HG03045 (cell line): ENCODE results near the gene MCTP1.
"Not testable (repeated sequence)": the region's sequence is repeated elsewhere in the genome, so short reads cannot be mapped to it uniquely, and the experiment has no call there.

Source experiments
- ATAC-seq: cut with Tn5 transposase; IDR thresholded peaks from one replicate; pipeline ENCODE4 v1.9.1; 2021; ENCODE audit warnings: mild to moderate bottlenecking, moderate library complexity; ENCODE audit not compliant: unreplicated experiment

The MCTP1 gene

DNA sequence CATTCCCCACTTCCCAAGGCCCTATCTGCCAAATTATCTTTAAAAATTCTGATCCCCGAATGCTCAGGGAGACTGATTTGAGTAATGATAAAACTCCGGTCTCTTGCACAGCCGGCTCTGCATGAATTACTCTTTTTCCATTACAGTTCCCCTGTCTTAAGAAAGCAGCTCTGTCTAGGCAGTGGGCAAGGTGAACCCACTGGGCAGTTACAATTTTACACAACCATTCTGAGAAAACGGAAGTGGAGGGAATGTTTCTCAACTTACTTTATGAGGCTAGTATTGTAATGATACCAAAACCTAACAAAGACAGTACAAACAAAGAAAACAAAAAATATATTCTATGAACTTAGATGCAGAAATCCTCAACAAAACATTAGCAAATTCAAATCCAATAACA lies 100.0 kb downstream of the MCTP1 start:
- ATAC-seq = no peak

DNA sequence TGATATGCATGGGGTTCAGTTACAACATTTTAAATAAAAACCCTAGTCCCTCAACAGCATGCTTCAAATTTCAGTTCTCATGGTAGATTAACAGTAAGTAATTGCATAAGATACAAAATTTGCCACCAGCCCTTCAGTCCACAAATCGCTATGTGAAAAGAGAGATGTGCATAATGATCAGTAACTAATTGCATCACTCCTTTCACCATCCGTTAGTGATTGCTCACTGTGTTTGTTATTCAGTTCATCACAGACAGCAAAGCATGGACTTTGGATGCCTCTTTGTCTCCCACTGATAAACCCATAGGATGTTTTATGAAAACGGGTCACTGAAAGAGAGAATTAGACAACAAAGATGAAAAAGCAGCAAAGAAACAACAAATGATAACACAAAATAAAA lies 103.2 kb downstream of the MCTP1 start:
- no peak for ATAC-seq

DNA sequence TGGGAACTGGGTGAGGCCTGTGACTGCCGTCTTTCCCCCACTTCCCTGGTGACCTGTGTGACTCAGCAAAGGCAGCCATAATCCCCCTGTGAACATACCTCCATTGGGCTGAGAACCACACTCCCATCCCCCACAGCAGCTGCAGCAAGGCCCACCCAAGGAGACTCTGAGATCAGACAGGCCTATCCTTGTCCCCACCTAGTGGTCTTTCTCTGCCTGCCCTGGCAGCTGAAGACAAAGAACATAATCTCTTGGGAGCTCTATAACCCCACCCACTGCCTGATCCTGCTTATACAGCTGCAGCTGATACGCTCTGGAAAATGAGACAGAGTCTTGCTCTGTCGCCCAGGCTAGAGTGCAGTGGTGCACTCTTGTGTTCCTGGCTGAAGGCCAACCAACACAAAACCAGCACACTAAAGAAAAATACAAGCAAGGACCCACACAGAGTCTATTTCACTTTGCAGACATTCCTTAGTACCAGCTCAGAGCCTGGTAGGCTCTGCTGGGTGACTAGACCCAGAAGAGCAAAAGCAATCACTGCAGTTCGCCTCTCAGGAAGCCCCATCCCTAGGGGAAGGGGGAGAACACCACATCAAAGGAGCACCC lies 106.7 kb downstream of the MCTP1 start:
- ATAC-seq = no peak

DNA sequence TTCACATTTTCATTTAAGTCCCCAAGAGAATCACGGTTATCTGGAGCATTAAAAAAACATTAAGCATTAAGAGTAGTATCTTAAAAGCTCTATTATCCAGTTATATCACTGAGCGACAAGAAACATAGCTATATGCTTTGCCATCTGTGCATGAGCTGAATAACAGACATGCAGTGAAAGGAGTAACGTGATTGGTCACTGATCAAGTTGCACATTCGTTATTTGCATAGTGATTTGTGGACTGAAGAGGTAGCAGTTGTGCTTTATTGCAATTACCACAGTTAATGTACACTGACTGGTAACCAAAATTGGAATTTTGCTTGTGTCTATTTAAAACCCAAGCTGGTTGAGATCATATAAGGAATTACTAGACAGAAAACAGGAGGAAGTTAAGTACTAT lies 107.4 kb downstream of the MCTP1 start:
- no peak for ATAC-seq

DNA sequence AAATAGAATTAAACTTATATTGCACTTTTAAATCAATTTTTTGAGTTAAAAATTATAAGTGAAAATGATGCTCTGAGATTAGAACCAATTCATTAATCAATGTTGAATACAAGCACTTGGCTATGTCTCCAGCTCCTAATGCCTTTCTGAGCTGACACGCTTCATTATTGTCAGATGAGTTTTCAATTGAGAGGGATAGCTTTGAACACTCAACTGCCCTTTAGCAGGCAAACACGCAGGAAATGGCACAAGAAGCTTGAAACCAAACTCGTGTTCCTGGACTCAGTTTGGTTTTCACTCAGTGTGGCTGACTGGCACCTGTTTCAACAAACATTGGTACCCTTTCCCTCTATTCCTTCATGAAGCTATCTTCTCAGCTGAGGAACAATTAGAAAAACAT lies 109.8 kb downstream of the MCTP1 start:
- ATAC-seq = no peak

DNA sequence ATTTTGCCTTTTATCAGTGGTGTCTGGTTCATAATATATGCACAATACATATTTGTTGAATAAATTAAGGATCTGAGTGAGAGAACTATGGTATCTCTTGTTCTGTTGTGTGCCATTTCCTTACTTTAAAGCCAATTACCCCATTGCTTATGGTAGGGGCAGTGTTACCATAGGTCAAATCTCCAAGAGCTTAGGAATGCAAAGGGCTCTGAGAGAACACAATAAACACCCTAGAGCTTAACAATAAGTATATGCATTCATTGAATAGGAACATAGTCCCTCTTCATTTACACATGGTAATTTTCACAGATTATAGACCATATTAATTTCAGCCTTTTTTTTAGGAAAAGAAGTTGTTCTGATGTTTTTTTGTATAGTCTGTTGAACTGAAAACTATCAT lies 112.2 kb downstream of the MCTP1 start:
- no peak for ATAC-seq

DNA sequence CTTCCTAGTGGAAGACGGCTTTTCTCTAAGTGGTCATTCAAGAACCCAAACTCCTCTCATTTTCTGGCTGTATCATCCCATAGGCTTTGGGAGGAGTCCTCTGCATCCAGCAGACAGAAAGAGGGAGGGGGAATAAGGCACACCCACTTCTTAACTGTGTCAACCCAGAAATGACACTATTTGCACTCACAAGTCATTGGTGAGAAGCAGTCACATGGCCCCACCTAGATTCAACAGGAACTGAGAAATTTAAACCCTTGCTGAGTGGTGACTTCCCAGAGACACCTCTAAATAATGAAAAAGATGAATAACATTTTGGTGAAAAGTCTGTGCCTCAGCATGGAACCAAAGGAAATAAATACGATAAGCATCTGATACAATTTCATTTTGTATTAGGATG lies 120.0 kb downstream of the MCTP1 start:
- no peak for ATAC-seq

DNA sequence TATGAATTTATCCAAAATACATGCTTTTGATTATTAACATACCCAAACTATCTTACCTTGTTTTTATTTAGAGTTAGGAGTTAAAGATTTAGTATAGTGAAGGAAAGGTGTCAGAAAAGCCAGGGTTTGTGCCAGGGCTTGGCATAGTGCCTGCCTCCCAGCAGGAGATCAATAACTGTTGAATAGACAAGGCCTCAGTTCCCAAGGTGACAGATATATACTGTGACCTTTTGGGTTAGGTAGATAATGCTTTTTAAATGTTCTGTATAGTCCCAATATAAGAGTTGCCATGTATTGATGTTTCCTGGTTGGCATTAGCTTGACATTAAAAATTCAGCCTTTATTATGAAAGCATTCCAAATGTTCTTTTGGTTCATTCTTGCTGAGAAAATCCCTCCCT lies 121.8 kb downstream of the MCTP1 start:
- ATAC-seq = no peak

DNA sequence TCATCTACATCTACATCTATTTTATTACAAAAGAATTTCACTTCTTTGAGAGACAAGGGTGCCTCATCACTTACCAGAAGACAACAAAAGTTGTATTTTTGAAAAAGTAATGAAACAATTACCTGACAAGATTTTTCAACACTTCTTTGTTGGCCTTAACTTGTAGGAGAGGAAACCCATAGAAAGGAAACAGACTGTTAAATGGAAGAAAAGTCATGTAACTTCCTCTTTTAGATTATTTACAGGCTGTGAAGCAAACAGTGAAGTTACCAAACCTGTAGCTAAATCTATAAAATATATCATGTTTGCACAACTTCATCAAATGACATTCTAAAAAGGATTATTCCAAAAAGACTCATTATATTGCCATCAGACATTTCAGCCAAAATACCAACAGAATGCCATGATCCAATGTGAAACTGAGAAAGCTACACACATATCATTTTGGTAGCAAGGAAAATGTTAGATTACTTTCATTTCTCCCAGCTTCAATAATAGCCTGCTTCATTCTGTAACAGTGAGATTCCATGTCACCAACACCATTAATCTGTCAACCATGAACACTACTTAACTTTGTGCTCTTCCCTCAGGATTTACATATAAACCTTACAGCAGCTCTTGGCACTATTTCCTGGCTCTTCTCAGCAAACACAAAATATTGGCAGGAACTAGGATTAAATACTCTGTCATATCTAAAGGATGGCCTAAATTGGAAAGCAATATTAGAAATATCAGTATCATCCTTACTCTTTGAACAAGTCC lies 122.5 kb downstream of the MCTP1 start:
- no peak for ATAC-seq

DNA sequence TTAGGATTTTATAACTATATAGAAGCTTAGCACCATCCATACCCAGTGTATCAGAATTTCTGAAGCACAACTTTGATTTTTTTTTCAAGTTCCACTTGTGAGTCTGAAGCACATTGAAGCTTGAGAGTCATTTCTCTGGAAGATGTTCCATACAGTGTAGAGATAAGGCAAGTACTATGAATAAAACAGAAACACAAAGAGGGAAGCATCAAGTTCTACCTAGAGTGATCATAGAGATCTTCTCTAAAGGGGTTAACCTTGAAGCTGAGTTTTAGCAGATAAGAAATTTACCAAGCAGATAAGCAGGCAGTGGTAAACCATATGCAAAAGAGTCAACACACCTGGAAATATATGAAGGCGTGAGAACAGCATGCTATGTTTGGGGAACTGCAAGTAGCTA lies 125.3 kb downstream of the MCTP1 start:
- no peak for ATAC-seq

DNA sequence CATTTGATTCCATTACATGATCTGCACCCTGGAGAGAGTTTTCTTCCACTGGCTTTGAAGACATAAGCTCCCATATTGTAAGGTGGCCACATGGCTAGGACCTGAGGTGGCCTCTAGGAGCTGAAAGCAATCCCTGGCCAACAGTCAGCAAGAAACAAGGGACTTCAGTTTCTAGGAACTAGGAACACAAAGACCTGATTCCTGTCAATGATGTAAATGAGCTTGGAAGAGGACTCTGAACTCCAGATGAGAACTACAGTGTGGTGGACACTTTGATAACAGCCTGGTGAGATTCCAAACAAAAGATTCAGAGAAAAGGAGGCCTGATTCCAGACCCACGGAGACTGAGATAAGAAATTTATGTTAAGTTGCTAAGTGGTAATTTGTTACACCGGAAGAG lies 129.0 kb downstream of the MCTP1 start:
- ATAC-seq = no peak

DNA sequence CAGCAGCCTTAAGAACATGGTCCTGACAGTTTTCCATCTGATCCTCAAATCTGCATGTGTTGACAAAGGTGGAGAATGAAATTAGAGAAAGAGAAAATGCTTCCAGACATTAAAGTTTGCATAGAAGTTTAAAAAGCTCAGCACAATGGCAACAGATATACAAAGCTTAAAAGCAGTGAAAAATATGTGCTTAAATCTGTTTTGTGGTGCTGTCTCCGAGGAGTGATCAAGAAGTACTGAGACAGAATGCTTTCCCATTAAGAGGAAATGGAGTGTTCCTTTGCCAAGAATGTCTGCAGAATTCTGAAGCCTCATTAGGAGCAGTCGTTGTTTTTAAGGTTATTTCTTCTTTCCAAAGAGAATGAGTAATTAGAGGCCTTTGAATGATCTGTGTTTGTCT lies 131.4 kb downstream of the MCTP1 start:
- no peak for ATAC-seq

DNA sequence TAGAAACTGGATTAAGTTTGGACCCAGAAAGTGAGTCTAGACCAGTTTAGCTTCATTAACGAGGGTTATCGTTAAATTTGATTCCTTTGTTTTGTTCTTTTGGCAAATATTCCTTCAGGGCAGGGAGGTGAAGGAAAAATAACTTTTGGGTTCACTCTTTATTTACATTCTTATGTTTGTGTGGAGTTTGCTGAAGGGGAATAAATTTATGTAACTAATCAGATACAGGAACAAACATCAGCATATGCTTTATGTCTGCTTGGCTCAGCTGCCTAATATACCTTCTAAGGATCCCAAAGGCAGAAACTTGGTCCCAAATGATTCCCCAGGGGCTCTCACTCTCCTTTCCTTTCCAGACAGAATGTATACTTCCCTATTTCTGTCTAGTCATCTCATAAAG lies 132.4 kb downstream of the MCTP1 start:
- ATAC-seq = no peak

DNA sequence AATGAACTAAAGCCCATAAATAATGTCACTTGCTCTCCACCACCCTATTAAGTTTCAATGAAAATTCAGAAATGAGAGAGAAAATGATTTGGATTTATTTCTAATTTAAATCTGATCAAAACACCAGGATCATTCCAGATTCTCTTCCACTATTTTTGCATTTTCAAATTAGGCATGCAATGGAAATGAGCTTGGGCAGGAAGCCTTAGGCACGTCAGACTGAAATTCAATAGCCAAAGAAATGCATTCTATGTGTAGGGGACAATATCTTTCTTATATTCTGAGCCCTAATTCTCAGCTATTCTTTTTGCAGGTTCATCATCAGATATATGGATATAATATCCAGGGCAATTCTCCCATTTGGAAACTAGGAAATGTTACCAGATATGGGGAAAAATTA lies 132.8 kb downstream of the MCTP1 start:
- no peak for ATAC-seq

DNA sequence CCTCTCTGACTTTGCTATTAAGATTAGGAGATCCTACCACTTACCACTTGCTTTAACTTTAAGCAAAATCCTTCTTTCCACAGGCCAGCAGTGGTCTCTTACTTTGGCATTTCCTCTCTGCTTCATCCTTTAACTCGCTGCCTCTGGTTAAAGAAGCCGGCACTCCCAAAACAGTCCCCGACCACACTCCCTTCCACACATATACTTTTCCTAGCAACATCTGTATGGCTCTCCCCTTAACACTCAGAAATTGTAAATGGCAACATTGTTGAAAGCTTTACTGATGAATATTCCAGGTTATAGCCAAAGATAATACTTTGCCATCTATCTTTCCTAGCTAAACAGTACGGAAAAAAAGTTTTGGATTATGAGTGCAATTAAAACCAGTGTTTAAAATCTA lies 133.2 kb downstream of the MCTP1 start:
- ATAC-seq = no peak

DNA sequence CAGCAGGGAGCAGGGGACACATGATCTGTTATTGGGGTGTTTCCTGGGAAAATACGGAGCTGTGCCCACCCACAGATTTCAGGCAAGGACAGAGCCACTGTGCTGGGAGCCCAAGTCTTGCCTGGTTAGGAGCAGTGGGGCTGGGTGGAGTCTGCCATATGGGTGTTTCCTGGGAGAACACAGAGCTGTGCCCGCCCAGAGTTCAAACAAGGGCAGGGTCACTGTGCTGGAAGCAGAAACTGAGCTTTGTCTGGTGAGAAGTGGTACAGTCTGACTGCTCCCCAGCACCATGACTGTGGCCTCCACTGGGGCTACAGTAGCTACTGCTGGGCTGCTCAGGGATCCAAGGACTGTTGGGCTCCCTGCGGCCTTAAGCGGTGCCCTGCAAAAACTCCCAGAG lies 135.5 kb downstream of the MCTP1 start:
- ATAC-seq = no peak

DNA sequence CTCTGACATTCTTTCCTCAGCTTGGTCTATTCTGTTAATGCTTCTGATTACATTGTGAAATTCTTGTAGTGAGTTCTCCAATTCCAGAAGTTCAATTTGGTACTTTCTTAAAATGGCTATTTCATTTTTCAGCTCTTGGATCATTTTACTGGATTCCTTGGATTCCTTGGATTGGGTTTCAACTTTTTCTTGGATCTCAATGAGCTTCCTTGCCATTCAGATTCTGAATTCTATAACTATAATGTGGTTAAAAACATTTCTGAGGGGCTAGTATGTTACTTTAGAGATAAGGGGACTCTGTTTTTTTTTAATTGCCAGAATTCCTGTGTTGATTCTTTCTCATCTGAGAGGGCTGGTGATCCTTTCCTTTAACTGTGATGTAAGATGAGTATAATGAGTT lies 136.4 kb downstream of the MCTP1 start:
- no peak for ATAC-seq

DNA sequence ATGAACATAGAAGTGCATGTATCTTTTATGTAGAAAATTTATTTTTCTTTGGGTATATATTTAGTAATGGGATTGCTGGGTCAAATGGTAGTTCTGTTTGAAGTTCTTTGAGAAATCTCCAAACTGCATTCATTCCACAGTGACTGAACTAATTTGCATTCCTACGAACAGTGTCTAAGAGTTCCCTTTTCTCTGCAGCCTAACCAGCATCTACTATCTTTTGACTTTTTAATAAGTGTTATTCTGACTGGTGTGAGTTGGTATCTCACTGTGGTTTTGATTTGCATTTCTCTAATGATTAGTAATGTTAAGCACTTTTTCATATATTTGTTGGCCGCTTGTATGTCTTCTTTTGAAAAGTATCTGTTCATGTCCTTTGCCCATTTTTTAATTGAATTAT lies 141.0 kb downstream of the MCTP1 start:
- not testable (repeated sequence) for ATAC-seq

DNA sequence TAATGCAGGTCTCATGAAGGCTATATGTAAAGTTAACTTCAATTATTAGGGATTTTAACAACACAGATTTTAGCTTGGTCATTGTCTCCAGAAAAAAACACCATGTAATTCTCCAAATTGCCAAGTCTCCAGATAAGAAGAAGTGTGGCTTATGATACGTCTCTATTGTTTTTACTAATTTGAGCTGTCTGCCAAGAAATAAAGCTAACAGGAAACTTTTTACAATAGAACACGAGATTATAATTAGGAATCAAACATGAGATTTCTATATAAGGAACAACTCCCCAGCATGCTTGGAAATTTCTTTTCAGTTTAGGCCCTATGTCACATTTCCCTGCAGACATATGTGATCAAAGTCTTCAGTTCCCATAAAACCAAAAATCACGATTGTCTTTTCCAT lies 142.7 kb downstream of the MCTP1 start:
- ATAC-seq = no peak

DNA sequence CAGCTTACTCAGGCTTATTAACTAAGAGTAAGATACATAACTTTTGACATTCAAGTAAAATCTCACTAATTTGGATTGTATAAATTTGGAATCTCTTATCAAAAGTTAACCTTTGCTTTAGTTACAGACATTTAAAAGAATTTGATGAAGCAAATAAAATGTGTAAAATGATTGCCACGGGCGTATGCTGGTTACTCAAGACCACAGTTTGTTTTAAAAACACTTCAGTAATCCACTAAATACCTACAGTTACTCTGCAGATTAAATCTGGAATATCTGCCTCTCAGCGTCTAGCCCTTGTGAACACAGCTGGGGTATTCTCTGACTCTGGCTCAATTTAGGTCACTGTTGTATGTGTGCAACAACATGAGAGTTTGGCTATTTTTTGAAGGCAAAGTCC lies 143.8 kb downstream of the MCTP1 start:
- no peak for ATAC-seq

DNA sequence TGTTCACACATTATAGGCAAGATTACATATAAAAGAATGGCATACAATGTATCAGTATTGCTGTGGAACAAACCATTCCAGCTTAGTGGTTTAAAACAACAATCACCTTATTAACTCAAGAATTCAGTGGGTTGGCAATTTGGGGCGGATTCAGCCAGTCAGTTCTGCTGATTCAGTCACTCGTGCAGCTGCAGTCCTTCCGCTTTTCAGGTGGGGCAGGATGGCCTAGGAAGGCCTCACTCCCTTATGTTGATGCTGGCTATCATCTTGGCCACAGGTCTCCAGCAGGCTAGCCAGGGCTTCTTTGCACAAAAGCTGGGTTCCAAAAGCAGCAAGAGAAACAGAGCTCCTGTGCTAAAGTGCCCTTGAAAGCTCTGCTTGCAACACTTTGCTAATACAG lies 150.6 kb downstream of the MCTP1 start:
- no peak for ATAC-seq

DNA sequence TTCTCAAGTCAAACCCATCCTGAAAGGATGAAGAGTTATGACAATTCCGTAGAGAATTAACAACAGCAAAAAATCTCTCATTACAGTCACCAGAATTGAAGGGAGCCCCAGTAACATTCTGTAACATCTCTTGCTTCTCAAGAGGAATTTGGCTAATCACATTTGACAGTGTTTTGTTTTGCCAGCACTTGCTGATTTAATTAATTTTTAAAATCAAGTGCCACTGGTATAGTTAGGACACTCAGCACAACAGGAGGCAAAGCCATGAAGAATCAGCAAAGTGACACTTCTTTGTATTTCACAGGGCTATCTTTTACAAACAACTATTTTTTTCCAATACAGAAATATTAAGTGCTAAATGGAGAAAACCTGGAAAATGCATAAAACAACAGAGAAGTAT lies 152.8 kb downstream of the MCTP1 start:
- no peak for ATAC-seq

DNA sequence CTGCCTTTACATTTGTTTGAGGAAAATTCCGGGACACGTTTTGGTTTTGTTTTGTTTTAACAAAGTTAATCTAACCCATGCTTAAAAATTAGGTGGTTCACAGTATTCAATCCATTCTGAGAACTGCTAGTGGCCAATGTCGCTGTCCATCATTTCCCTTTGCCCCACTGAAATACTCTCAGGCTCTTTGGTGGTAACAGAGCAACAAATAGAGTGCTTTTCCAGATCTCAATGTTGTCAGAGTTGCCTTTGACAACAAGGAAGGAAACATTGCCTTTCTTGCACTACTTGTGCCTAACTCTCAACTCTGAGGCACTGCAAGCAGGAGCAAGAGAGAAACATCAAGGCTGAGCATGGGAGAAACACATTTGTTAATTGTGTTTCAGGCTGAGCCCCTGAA lies 154.0 kb downstream of the MCTP1 start:
- ATAC-seq = no peak
